Calu3 (cell line): Measurements from ENCODE around the gene UPK3A. TPM values are rescaled to one million over a fixed set of nuclear protein-coding genes. Genes with fewer than 3 reads are reported as not detected.
"Not testable (repeated sequence)": the region's sequence is repeated elsewhere in the genome, so short reads cannot be mapped to it uniquely, and the experiment has no call there.

Experiments
- BruUV-seq: library from RNA; stranded (reverse); fragments of 400-500 nt; replicated peaks from 2 replicates; lab custom pipeline; 2021; lab: Mats Ljungman, UMichigan
- CTCF ChIA-PET: fragments of 300-600 bp; sonication (Branson Sonifier 250); formaldehyde crosslinking; loops from one replicate; lab custom pipeline; 2022; ENCODE audit warnings: antibody characterized with exemption; lab: Charles Lee
- DNase-seq: peaks from one replicate; pipeline ENCODE4 v3.0.0; 2022
- H3K27ac Mint-ChIP-seq: one replicate; pipeline ENCODE4 v1.8.0; 2022; ENCODE audit warnings: mixed read lengths; ENCODE audit not compliant: unreplicated experiment
- H3K27me3 Mint-ChIP-seq: one replicate; pipeline ENCODE4 v1.8.0; 2022; ENCODE audit warnings: mixed read lengths; ENCODE audit not compliant: unreplicated experiment
- H3K36me3 Mint-ChIP-seq: one replicate; pipeline ENCODE4 v1.8.0; 2022; ENCODE audit warnings: mild to moderate bottlenecking, moderate library complexity, mixed read lengths; ENCODE audit not compliant: insufficient read depth, unreplicated experiment
- H3K4me1 Mint-ChIP-seq: one replicate; pipeline ENCODE4 v1.8.0; 2022; ENCODE audit warnings: mild to moderate bottlenecking, low read depth, mixed read lengths; ENCODE audit not compliant: unreplicated experiment
- H3K4me3 Mint-ChIP-seq: one replicate; pipeline ENCODE4 v1.8.0; 2022; ENCODE audit warnings: mild to moderate bottlenecking, low read depth, moderate library complexity, mixed read lengths; ENCODE audit not compliant: unreplicated experiment
- H3K9me3 Mint-ChIP-seq: one replicate; pipeline ENCODE4 v1.8.0; 2022; ENCODE audit warnings: low read depth, mixed read lengths; ENCODE audit not compliant: unreplicated experiment
- intact Hi-C: fragments of 100-400 bp; cut with micrococcal nuclease; formaldehyde crosslinking; loops from one replicate; pipeline ENCODE4 v1.10.0; 2022; ENCODE audit not compliant: unreplicated experiment
- total RNA-seq: library from RNA; stranded (reverse); gene quantifications from 2 replicates; pipeline ENCODE4 v1.2.3, GENCODE V29; 2022
- TF ChIP-seq, protein P1 (sequence below): fragments of 200-600 bp; IDR thresholded peaks from one replicate; pipeline ENCODE4 v1.8.0; 2022; ENCODE audit warnings: antibody characterized with exemption; ENCODE audit not compliant: unreplicated experiment

The UPK3A gene
- total RNA-seq, 1 experiment from 2014 or later, result not detected

DNA sequence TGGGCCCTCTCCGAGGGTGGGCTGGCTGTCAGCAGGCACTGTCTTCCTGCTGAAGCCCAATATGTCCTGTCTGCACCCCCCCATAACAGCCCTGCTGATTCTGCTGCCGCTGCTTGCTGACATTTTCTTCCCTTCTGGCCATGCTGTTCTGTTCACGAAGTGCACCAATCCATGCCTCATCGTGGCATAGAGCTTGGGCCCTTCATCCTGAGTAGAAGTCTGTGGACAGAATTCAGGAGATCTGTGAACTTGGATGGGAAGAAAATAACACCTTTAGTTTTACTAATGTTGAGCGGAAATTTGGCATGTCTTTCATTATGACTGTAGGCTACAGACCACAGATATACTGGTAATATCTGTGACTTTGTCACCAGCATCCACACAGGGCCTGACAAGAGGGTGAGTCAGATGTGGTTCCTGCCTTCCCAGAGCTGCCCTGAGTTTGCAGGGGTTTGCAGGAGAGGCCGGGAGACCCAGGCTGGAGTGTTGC is 29.9 kb upstream of the UPK3A start:
- no TSS peak for BruUV-seq
- Mint-ChIP-seq H3K27me3 (no peaks in the 10 kb centered on the region), H3K4me1 (peaks cover 1% of the 10 kb centered on the region), H3K27ac (no peak overlapping the region), H3K4me3 (no peak overlapping the region), H3K36me3 (no peaks in the 10 kb centered on the region), H3K9me3 (no peaks in the 10 kb centered on the region)
- CTCF ChIA-PET, result interaction anchor here (1.0 kb wide), 1 partner anchor 9 kb away, joined by 6 read pairs; no protein-coding TSS in a partner anchor
- intact Hi-C loops, result no loop called here
- TF ChIP-seq, protein P1, sequence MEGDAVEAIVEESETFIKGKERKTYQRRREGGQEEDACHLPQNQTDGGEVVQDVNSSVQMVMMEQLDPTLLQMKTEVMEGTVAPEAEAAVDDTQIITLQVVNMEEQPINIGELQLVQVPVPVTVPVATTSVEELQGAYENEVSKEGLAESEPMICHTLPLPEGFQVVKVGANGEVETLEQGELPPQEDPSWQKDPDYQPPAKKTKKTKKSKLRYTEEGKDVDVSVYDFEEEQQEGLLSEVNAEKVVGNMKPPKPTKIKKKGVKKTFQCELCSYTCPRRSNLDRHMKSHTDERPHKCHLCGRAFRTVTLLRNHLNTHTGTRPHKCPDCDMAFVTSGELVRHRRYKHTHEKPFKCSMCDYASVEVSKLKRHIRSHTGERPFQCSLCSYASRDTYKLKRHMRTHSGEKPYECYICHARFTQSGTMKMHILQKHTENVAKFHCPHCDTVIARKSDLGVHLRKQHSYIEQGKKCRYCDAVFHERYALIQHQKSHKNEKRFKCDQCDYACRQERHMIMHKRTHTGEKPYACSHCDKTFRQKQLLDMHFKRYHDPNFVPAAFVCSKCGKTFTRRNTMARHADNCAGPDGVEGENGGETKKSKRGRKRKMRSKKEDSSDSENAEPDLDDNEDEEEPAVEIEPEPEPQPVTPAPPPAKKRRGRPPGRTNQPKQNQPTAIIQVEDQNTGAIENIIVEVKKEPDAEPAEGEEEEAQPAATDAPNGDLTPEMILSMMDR, result no peak
- DNase-seq, result no peak

DNA sequence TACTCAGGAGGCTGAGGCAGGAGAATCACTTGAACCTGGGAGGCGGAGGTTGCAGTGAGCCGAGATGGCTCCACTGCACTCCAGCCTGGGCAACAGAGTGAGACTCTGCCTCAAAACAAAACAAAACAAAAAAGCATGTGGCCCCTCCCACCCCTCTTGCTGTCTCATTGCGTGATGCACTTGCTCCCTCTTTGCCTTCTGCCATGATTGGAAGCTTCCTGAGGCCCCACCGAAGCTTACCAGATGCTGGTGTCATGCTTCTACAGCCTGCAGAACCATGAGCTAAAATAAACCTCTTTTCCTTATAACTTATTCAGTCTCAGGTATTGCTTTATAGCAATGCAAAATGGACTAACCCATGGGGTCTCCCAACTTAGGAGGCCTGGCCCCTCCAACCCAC is 26.8 kb upstream of the UPK3A start:
- H3K9me3 Mint-ChIP-seq, intact Hi-C loops, H3K27ac Mint-ChIP-seq, CTCF ChIA-PET, DNase-seq, H3K4me3 Mint-ChIP-seq, BruUV-seq, H3K27me3 Mint-ChIP-seq, H3K36me3 Mint-ChIP-seq, H3K4me1 Mint-ChIP-seq: not testable (repeated sequence)

DNA sequence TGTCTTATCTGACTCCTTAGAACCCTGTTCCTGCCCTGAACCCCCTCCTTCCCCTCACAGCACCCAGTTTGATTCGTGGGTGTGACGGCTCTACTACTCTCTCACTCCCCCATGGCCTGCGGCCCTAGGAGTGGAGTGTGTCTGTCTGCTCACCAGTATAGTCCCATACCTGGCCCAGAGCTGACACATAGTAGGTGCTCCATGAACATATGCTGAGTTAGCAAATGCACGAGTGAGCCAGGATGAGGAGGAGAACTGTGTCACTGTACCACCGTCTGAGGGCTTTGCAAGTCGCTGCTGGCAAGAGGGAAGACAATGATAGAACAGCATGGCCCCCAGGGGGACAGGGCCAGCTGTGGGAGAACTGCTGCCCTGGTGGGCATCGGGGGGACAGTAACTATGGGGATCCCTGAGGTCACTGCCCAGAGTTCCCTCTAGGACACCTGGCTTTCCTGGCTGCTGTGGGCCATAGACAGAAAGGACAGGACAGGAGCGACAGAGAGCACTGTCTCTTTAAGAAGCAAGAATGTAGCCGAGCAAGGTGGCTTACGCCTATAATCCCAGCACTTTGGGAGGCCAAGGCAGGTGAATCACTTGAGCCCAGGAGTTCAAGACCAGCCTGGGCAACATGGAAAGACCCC is 24.9 kb upstream of the UPK3A start:
- Mint-ChIP-seq H3K4me1 (peaks cover 10% of the 10 kb centered on the region), H3K36me3 (no peaks in the 10 kb centered on the region), H3K27me3 (no peaks in the 10 kb centered on the region), H3K27ac (no peak overlapping the region), H3K4me3 (no peak overlapping the region), H3K9me3 (no peaks in the 10 kb centered on the region)
- intact Hi-C loops, result no loop called here
- BruUV-seq, result no TSS peak
- TF ChIP-seq, protein P1, result no peak
- DNase-seq, result no peak
- CTCF ChIA-PET, result no interaction called here

DNA sequence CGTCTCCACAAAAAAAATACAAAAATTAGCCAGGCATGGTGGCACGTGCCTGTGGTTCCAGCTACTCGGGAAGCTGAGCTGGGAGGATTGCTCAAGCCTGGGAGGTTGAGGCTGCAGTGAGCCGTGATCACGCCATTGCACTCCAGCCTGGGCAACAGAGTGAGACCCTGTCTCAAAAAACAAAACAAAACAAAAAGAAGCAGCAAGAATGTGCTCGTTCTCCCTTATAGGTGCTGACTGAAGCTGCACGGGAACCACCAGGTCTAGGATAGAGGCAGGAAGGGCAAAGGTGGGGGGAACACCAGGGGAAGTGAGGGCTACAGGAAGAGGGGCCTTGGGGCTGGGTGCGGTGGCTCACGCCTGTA is 24.4 kb upstream of the UPK3A start:
- H3K36me3 Mint-ChIP-seq, intact Hi-C loops, H3K27ac Mint-ChIP-seq, H3K4me1 Mint-ChIP-seq, DNase-seq, CTCF ChIA-PET, H3K27me3 Mint-ChIP-seq, H3K4me3 Mint-ChIP-seq, H3K9me3 Mint-ChIP-seq, BruUV-seq: not testable (repeated sequence)

DNA sequence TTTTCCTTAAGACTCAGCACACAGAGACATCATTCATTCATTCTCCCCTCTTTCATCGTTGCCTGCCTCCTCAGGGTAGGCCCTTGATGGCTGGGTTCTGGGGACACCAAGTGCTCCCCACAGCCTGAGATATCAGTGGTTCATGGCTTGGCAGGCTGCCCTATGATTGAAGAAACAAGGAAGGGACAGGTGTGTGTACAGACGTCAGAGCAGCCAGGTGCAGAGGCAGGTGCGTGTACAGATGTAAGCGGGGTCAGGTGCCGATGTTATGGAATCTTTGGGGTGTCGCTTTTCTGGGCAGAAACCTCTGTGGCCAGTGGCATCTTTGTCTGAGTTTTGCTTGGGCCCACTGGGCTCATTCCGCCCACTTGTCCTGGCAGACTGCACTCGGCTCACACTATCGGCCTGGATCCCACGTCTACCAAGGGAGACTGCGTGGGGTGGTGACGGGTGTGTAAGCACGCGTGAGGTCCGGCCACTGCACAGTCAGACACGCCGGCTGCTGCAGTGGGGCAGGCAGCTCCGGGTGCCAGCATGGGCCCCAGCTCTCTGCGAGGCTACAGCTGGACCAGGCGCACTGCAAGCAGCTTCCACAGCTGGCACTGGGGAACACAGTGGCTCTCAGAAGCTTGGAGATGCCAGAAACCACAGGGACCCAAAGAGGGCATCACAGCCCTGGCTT is 23.2 kb upstream of the UPK3A start:
- peaks cover 10% of the 10 kb centered on the region for H3K4me1 Mint-ChIP-seq
- no peaks in the 10 kb centered on the region for H3K27me3 Mint-ChIP-seq
- H3K36me3 Mint-ChIP-seq, result no peaks in the 10 kb centered on the region
- no peak for DNase-seq
- BruUV-seq, result no TSS peak
- CTCF ChIA-PET, result interaction anchor here (0.6 to 1.4 kb wide), 4 partner anchors 10 to 103 kb away, joined by 3 to 4 read pairs (median 3); no protein-coding TSS in a partner anchor
- H3K27ac Mint-ChIP-seq, result no peak overlapping the region
- TF ChIP-seq, protein P1, result no peak
- no peaks in the 10 kb centered on the region for H3K9me3 Mint-ChIP-seq
- intact Hi-C loops, result no loop called here
- H3K4me3 Mint-ChIP-seq, result no peak overlapping the region
